HEK293 (cell line): ENCODE results near the gene EIF5A.

Source experiments
- CTCF ChIA-PET: fragments of 350-600 bp; formaldehyde crosslinking; extraction: SDS; loops from one replicate; lab custom pipeline; 2021; ENCODE audit warnings: antibody characterized with exemption; lab: Yijun Ruan, JAX
- POLR2A ChIA-PET: fragments of 300-600 bp; formaldehyde crosslinking; extraction: SDS; loops from one replicate; lab custom pipeline; 2020; ENCODE audit warnings: antibody characterized with exemption, inconsistent platforms; lab: Yijun Ruan, JAX
- H3K27ac ChIP-seq: fragments of 200-500 bp; sonication (Bioruptor generic); 2 replicates; pipeline ENCODE4 v1.5.1; 2014; ENCODE audit warnings: low read depth, low read length, control low read depth, inconsistent platforms; ENCODE audit errors: extremely low read depth
- H3K36me3 ChIP-seq, 2 experiments: fragments of 200-500 bp in 1 of 2; sonication (Bioruptor generic) in 1 of 2; 1 replicate in 1 of 2; 2 replicates in 1 of 2; pipeline ENCODE4 v1.5.1; 2014 to 2017; ENCODE audit warnings: inconsistent platforms in 2 of 2, low read length in 2 of 2; ENCODE audit not compliant: control insufficient read depth in 2 of 2, insufficient read depth in 1 of 2
- H3K4me1 ChIP-seq: fragments of 200-500 bp; sonication (Bioruptor generic); 2 replicates; pipeline ENCODE4 v1.5.1; 2014; ENCODE audit warnings: mild to moderate bottlenecking, low read length, inconsistent platforms; ENCODE audit not compliant: control insufficient read depth, insufficient read depth
- H3K4me3 ChIP-seq: 2 replicates; pipeline ENCODE4 v1.5.1; 2011; ENCODE audit warnings: low read depth, mild to moderate bottlenecking, control low read depth, low read length, moderate library complexity
- H3K9me3 ChIP-seq: fragments of 200-500 bp; sonication (Bioruptor generic); 2 replicates; pipeline ENCODE4 v1.5.1; 2014; ENCODE audit warnings: low read depth, low read length, inconsistent platforms; ENCODE audit not compliant: control insufficient read depth, insufficient read depth
- HIC1 ChIP-seq: fragments of 450-650 bp; formaldehyde crosslinking; IDR thresholded peaks from 2 replicates; pipeline ENCODE4 v1.5.1; 2016; ENCODE audit warnings: missing biosample characterization, missing genetic modification characterization
- INSM2 ChIP-seq: fragments of 450-650 bp; formaldehyde crosslinking; IDR thresholded peaks from 2 replicates; pipeline ENCODE4 v1.5.1; 2016; ENCODE audit warnings: missing biosample characterization, missing genetic modification characterization
- YY1 ChIP-seq: fragments of 450-650 bp; formaldehyde crosslinking; IDR thresholded peaks from 2 replicates; pipeline ENCODE4 v1.5.1; 2018; ENCODE audit warnings: missing biosample characterization, missing genetic modification characterization
- ZBTB6 ChIP-seq: fragments of 450-650 bp; formaldehyde crosslinking; IDR thresholded peaks from 2 replicates; pipeline ENCODE4 v1.5.1; 2017; ENCODE audit warnings: missing biosample characterization, missing genetic modification characterization
- ZNF146 ChIP-seq: fragments of 450-650 bp; formaldehyde crosslinking; IDR thresholded peaks from 2 replicates; pipeline ENCODE4 v1.5.1; 2016; ENCODE audit warnings: missing biosample characterization, missing genetic modification characterization
- ZNF211 ChIP-seq: fragments of 450-650 bp; formaldehyde crosslinking; IDR thresholded peaks from 2 replicates; pipeline ENCODE4 v1.5.1; 2016; ENCODE audit warnings: low read depth, missing biosample characterization, missing genetic modification characterization
- ZNF280D ChIP-seq: fragments of 450-650 bp; formaldehyde crosslinking; IDR thresholded peaks from 2 replicates; pipeline ENCODE4 v1.5.1; 2016; ENCODE audit warnings: missing biosample characterization, missing genetic modification characterization
- ZNF311 ChIP-seq: fragments of 450-650 bp; formaldehyde crosslinking; IDR thresholded peaks from 2 replicates; pipeline ENCODE4 v1.5.1; 2017; ENCODE audit warnings: missing biosample characterization, missing genetic modification characterization, borderline replicate concordance
- ZNF521 ChIP-seq: fragments of 450-650 bp; formaldehyde crosslinking; IDR thresholded peaks from 2 replicates; pipeline ENCODE4 v1.5.1; 2017; ENCODE audit warnings: missing biosample characterization, mild to moderate bottlenecking, missing genetic modification characterization
- ZNF623 ChIP-seq: fragments of 450-650 bp; formaldehyde crosslinking; IDR thresholded peaks from 2 replicates; pipeline ENCODE4 v1.5.1; 2016; ENCODE audit warnings: missing biosample characterization, missing genetic modification characterization
- ZNF677 ChIP-seq: fragments of 450-650 bp; IDR thresholded peaks from 2 replicates; pipeline ENCODE4 v1.5.0; 2018; ENCODE audit warnings: missing biosample characterization, mild to moderate bottlenecking, missing genetic modification characterization, moderate library complexity
- ZNF76 ChIP-seq: fragments of 450-650 bp; formaldehyde crosslinking; IDR thresholded peaks from 2 replicates; pipeline ENCODE4; 2016; ENCODE audit warnings: low read depth, missing biosample characterization, missing genetic modification characterization, borderline replicate concordance
- ZNF785 ChIP-seq: fragments of 450-650 bp; formaldehyde crosslinking; IDR thresholded peaks from 2 replicates; pipeline ENCODE4 v1.5.1; 2016; ENCODE audit warnings: missing biosample characterization, missing genetic modification characterization
- ZNF792 ChIP-seq: fragments of 450-650 bp; formaldehyde crosslinking; IDR thresholded peaks from 2 replicates; pipeline ENCODE4 v1.5.1; 2016; ENCODE audit warnings: missing biosample characterization, missing genetic modification characterization
- ZSCAN4 ChIP-seq: fragments of 450-650 bp; formaldehyde crosslinking; IDR thresholded peaks from 2 replicates; pipeline ENCODE4 v1.5.1; 2017; ENCODE audit warnings: missing biosample characterization, missing genetic modification characterization
- TF ChIP-seq, protein P1 (sequence below): sonication (generic); formaldehyde crosslinking; IDR thresholded peaks from 2 replicates; pipeline ENCODE4 v1.8.1; 2022; ENCODE audit warnings: mild to moderate bottlenecking, moderate library complexity, missing genetic modification reagents
- TF ChIP-seq, protein P2 (sequence below): fragments of 450-650 bp; formaldehyde crosslinking; IDR thresholded peaks from 2 replicates; pipeline ENCODE4 v1.5.1; 2016; ENCODE audit warnings: missing biosample characterization, missing genetic modification characterization

Gene EIF5A

GRCh38 chr17:7289256-7290032 is 18.0 kb upstream of the EIF5A start:
- ChIA-PET CTCF (interaction anchor here (0.6 to 1.1 kb wide), 2 partner anchors 9 to 759 kb away, joined by 3 read pairs; no protein-coding TSS in a partner anchor), POLR2A (no interaction called here)
- Histone ChIP-seq H3K4me1 (no peaks in the 10 kb centered on the region; the same call in 1 of the 2 replicates), H3K9me3 (no peaks in the 10 kb centered on the region), H3K4me3 (no peak overlapping the region), H3K36me3 (no peaks in the 10 kb centered on the region), H3K27ac (no peak overlapping the region)
- TF ChIP-seq ZNF623 (tag by site-specific recombination) (0 out of 2 replicates have a peak, but pooled peaks have one; percentile 14), ZNF521 (tag by site-specific recombination) (no peak), ZNF311 (no peak)
- TF ChIP-seq, protein P1, sequence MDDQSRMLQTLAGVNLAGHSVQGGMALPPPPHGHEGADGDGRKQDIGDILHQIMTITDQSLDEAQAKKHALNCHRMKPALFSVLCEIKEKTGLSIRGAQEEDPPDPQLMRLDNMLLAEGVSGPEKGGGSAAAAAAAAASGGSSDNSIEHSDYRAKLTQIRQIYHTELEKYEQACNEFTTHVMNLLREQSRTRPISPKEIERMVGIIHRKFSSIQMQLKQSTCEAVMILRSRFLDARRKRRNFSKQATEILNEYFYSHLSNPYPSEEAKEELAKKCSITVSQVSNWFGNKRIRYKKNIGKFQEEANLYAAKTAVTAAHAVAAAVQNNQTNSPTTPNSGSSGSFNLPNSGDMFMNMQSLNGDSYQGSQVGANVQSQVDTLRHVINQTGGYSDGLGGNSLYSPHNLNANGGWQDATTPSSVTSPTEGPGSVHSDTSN (CRISPR knock-in tag): no peak

- TF ChIP-seq ZNF76 (tag by site-specific recombination) (no peak), YY1 (no peak), ZNF146 (tag by site-specific recombination) (no peak), ZNF280D (tag by site-specific recombination) (no peak), ZNF792 (no peak), ZSCAN4 (tag by site-specific recombination) (no peak), ZNF211 (tag by site-specific recombination) (no peak), INSM2 (no peak)
- ChIA-PET CTCF (interaction anchor here (2.8 kb wide), 1 partner anchor 244 kb away, joined by 13 read pairs; no protein-coding TSS in a partner anchor), POLR2A (interaction anchor here (0.5 kb wide), 1 partner anchor 13 kb away, joined by 4 read pairs; no protein-coding TSS in a partner anchor)
- Histone ChIP-seq H3K4me3 (no peak overlapping the region), H3K36me3 (no peaks in the 10 kb centered on the region), H3K4me1 (peaks cover 3% of the 10 kb centered on the region; the same call in 1 of the 2 replicates), H3K27ac (no peak overlapping the region), H3K9me3 (no peaks in the 10 kb centered on the region)
Observed at GRCh38 chr17:7290166-7290565, 17.3 kb upstream of the EIF5A start.

GRCh38 chr17:7290685-7291084 is 16.7 kb upstream of the EIF5A start:
- Histone ChIP-seq H3K4me1 (peaks cover 3% of the 10 kb centered on the region; the same call in 1 of the 2 replicates), H3K27ac (no peak overlapping the region), H3K4me3 (no peak overlapping the region), H3K36me3 (no peaks in the 10 kb centered on the region), H3K9me3 (no peaks in the 10 kb centered on the region)
- POLR2A ChIA-PET: interaction anchor here (0.5 to 2.0 kb wide), 3 partner anchors 9 to 70 kb away, joined by 4 to 5 read pairs (median 5); partner anchors contain the start of gene SLC2A4
- CTCF ChIA-PET: interaction anchor here (1.0 to 3.8 kb wide), 3 partner anchors 10 to 245 kb away, joined by 4 to 33 read pairs (median 13); partner anchors contain the start of gene SLC2A4
- no peak for TF ChIP-seq ZBTB6
- TF ChIP-seq, protein P2, sequence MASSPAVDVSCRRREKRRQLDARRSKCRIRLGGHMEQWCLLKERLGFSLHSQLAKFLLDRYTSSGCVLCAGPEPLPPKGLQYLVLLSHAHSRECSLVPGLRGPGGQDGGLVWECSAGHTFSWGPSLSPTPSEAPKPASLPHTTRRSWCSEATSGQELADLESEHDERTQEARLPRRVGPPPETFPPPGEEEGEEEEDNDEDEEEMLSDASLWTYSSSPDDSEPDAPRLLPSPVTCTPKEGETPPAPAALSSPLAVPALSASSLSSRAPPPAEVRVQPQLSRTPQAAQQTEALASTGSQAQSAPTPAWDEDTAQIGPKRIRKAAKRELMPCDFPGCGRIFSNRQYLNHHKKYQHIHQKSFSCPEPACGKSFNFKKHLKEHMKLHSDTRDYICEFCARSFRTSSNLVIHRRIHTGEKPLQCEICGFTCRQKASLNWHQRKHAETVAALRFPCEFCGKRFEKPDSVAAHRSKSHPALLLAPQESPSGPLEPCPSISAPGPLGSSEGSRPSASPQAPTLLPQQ (tag by site-specific recombination): no peak
- no peak for TF ChIP-seq ZNF677 (tag by site-specific recombination)
- TF ChIP-seq HIC1 (tag by site-specific recombination): no peak
- no peak for TF ChIP-seq ZNF785 (tag by site-specific recombination)
